Esophagus squamous epithelium (tissue), 5 donors: Measurements from ENCODE around the gene TMEM37. TPM values are rescaled to one million over a fixed set of nuclear protein-coding genes. Genes with fewer than 3 reads are reported as not detected.

Experiments used
- DNase-seq: peaks from one replicate; lab custom pipeline; 2025; lab: John Stamatoyannopoulos, UW
- H3K27ac ChIP-seq, 4 donors: fragments of 200-600 bp; sonication (generic); one replicate each; pipeline ENCODE4 v1.5.1; 2016 to 2019; ENCODE audit warnings: mild to moderate bottlenecking in 1 of 4
- H3K27me3 ChIP-seq, 4 donors: fragments of 200-600 bp; sonication (generic); 1 replicate in 3 of 4; 2 replicates in 1 of 4; pipeline versions ENCODE4 v1.5.1 to v1.6.0; 2017 to 2021; ENCODE audit warnings: antibody characterized with exemption in 1 of 4
- H3K36me3 ChIP-seq, 3 donors: fragments of 200-600 bp; sonication (generic); one replicate each; pipeline ENCODE4 v1.5.1; 2016 to 2019
- H3K4me1 ChIP-seq, 3 donors: fragments of 200-600 bp; sonication (generic); one replicate each; pipeline ENCODE4 v1.5.1; 2017 to 2019
- H3K4me3 ChIP-seq, 4 donors: fragments of 200-600 bp; sonication (generic); 1 replicate in 3 of 4; 2 replicates in 1 of 4; pipeline ENCODE4 v1.5.1; 2016 to 2019; ENCODE audit warnings: mild to moderate bottlenecking in 2 of 4, moderate library complexity in 1 of 4
- H3K9me3 ChIP-seq, 3 donors: fragments of 200-600 bp; sonication (generic); one replicate each; pipeline ENCODE4 v1.5.1; 2016 to 2019
- CTCF ChIP-seq, 6 experiments: fragments of 450-650 bp in 4 of 6; fragments of 200-600 bp in 2 of 6; sonication (generic) in 2 of 6; IDR thresholded peaks; one replicate each; pipeline ENCODE4 v1.5.1; 2016 to 2019; ENCODE audit warnings: antibody characterized with exemption in 6 of 6, mild to moderate bottlenecking in 4 of 6, moderate library complexity in 4 of 6
- POLR2A ChIP-seq, 4 donors: fragments of 450-650 bp; IDR thresholded peaks; one replicate each; pipeline ENCODE4 v1.6.1; 2017; ENCODE audit warnings: antibody characterized with exemption in 4 of 4, mild to moderate bottlenecking in 4 of 4, moderate library complexity in 3 of 4
- WGBS, 2 donors: methylation state at CpG; one replicate each; pipeline ENCODE4 v1.1.5; 2018; 5-methylcytosine and 5-hydroxymethylcytosine counted together
- intact Hi-C: fragments of 100-400 bp; cut with DNase I; formaldehyde crosslinking; loops from one replicate; pipeline ENCODE4 v1.15.0; 2022
- total RNA-seq, 4 donors: library from RNA; depleted of rRNA; stranded (reverse); fragments of >200 nt; gene quantifications; one replicate each; pipeline ENCODE4 v1.1.0, GENCODE V29; 2016
- donor health status: DM: yes; HTN: yes; CAD: no.

TMEM37 gene
- total RNA-seq, 4 donors from 2014 or later, result 2.6 to 11.4 (median 3.8) TPM

GRCh38 chr2:119483395-119483753 is 51.7 kb downstream of the TMEM37 start:
- DNase-seq, result no peak
- no peaks in the 10 kb centered on the region for H3K27me3 ChIP-seq
- no peaks in the 10 kb centered on the region for H3K4me1 ChIP-seq
- no peak overlapping the region for H3K27ac ChIP-seq
- WGBS, 2 donors, result no CpG with 5 or more reads among the region's 5 CpGs
- H3K9me3 ChIP-seq, result no peaks in the 10 kb centered on the region
- TF ChIP-seq POLR2A (IDR thresholded peaks at IDR 0.05) (no peak), CTCF (IDR thresholded peaks at IDR 0.05) (no peak)
- no peak overlapping the region for H3K4me3 ChIP-seq
- intact Hi-C loops, result no loop called here
- no peaks in the 10 kb centered on the region for H3K36me3 ChIP-seq

- no peak overlapping the region for H3K27ac ChIP-seq
- no peaks in the 10 kb centered on the region for H3K27me3 ChIP-seq
- H3K4me3 ChIP-seq, result no peak overlapping the region
- H3K9me3 ChIP-seq, result no peaks in the 10 kb centered on the region
- no peaks in the 10 kb centered on the region for H3K36me3 ChIP-seq
- 78 to 94% methylated on average over 7 to 8 of the region's 11 CpGs for WGBS, 2 donors
- H3K4me1 ChIP-seq, result no peaks in the 10 kb centered on the region
- intact Hi-C loops, result no loop called here
- no peak for DNase-seq
- TF ChIP-seq POLR2A (IDR thresholded peaks at IDR 0.05) (no peak), CTCF (IDR thresholded peaks at IDR 0.05) (no peak)
These were observed 52.5 kb downstream of the TMEM37 start for GRCh38 chr2:119483896-119484718.

- TF ChIP-seq CTCF (IDR thresholded peaks at IDR 0.05) (no peak), POLR2A (IDR thresholded peaks at IDR 0.05) (no peak)
- 30 to 60% methylated on average over 4 to 6 of the region's 6 CpGs for WGBS, 2 donors
- DNase-seq, result no peak
These were observed 53.2 kb downstream of the TMEM37 start for GRCh38 chr2:119484834-119485233.

GRCh38 chr2:119485336-119486110 is 53.9 kb downstream of the TMEM37 start:
- no peak for DNase-seq
- TF ChIP-seq CTCF (IDR thresholded peaks at IDR 0.05) (no peak), POLR2A (IDR thresholded peaks at IDR 0.05) (no peak)
- Histone ChIP-seq H3K4me3 (no peak overlapping the region), H3K27me3 (no peaks in the 10 kb centered on the region), H3K4me1 (no peaks in the 10 kb centered on the region), H3K36me3 (no peaks in the 10 kb centered on the region), H3K9me3 (no peaks in the 10 kb centered on the region), H3K27ac (no peak overlapping the region)
- WGBS, 2 donors, result 73 to 78% methylated on average over 9 to 12 of the region's 12 CpGs
- intact Hi-C loops, result no loop called here

More at GRCh38 chr2:119484834-119485233, 53.2 kb downstream of the TMEM37 start:
- Histone ChIP-seq H3K27me3 (no peaks in the 10 kb centered on the region), H3K36me3 (no peaks in the 10 kb centered on the region), H3K27ac (no peak overlapping the region), H3K9me3 (no peaks in the 10 kb centered on the region), H3K4me3 (no peak overlapping the region), H3K4me1 (no peaks in the 10 kb centered on the region)
- intact Hi-C loops, result no loop called here
